Endothelial cell of umbilical vein (primary cell): ENCODE results near the gene CAMTA1.

Experiments used
- POLR2A ChIP-seq: IDR thresholded peaks from 2 replicates; pipeline ENCODE4 v1.6.1; 2012; ENCODE audit warnings: low read depth, mild to moderate bottlenecking, control low read depth, low read length
- TF ChIP-seq, protein P1 (sequence below), 2 donors: IDR thresholded peaks; 1 replicate in 1 of 2; 2 replicates in 1 of 2; pipeline ENCODE4 v1.5.1; 2011; ENCODE audit warnings: low read length in 2 of 2, mild to moderate bottlenecking in 2 of 2, moderate library complexity in 2 of 2, control low read depth in 1 of 2, inconsistent platforms in 1 of 2, low read depth in 1 of 2; ENCODE audit not compliant: insufficient read depth in 1 of 2; ENCODE audit errors: extremely low read depth in 1 of 2

DNA sequence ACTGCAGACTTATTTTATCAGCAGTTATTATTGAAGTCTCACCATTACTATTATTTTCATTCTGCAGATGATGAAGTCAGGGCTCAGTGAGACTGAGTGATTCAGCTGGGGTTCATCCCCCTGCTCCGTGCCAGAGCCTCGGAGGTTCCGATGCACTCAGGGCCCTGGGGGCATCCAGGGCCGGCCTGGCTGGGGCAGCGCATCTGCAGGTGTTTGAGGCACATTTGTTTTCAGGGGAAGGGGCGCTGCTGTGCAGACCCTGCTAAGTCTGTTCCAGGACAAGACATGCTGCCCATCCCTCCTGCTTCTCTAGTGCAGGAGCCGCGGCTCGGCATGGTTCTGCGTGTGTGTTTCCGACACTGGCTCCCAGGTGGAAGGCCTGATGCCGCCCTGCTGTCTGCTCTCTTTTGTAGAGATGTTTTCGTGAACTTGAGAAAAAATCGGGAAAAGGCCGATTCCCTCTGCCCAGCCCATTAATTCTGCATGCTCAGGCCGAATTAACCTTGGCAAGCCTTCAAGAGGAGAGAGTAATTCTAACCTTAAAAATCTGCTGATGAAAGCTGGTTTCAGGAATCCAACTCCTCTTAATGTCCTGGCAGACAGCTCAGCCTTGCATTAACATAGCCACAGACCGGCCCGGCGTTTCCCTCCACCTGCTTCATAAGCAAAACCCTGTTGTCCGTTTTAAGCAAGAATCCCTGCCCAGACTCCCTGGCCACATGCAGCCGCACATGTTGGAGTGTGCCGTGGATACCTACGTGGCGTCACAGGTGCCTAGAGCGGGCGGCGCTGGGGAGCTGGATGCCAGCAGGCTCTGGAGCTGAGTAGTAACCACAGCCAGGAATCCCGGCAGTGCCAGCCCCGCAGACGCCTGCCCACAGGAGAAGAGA is 669.9 kb downstream of the CAMTA1 start:
- TF ChIP-seq, protein P1, sequence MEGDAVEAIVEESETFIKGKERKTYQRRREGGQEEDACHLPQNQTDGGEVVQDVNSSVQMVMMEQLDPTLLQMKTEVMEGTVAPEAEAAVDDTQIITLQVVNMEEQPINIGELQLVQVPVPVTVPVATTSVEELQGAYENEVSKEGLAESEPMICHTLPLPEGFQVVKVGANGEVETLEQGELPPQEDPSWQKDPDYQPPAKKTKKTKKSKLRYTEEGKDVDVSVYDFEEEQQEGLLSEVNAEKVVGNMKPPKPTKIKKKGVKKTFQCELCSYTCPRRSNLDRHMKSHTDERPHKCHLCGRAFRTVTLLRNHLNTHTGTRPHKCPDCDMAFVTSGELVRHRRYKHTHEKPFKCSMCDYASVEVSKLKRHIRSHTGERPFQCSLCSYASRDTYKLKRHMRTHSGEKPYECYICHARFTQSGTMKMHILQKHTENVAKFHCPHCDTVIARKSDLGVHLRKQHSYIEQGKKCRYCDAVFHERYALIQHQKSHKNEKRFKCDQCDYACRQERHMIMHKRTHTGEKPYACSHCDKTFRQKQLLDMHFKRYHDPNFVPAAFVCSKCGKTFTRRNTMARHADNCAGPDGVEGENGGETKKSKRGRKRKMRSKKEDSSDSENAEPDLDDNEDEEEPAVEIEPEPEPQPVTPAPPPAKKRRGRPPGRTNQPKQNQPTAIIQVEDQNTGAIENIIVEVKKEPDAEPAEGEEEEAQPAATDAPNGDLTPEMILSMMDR (IDR thresholded peaks at IDR 0.05; ENCODE audit: extremely low read depth in 1 of 2, insufficient read depth in 1 of 2, low read depth in 1 of 2, low read length in 2 of 2): no peak
- TF ChIP-seq POLR2A: no peak
